Upper lobe of left lung (tissue), 6 donors: ENCODE results near the gene ZNF367. TPM values are rescaled to one million over a fixed set of nuclear protein-coding genes. Genes with fewer than 3 reads are reported as not detected.

ENCODE experiments used
- ATAC-seq, 2 donors: fragments of 200-7000 bp; cut with Tn5 transposase; one replicate each; pipeline ENCODE4 v1.9.1; 2022; ENCODE audit warnings: mild to moderate bottlenecking in 2 of 2, moderate library complexity in 2 of 2; ENCODE audit not compliant: low FRiP score in 2 of 2
- DNase-seq, 2 donors: peaks; one replicate each; pipeline ENCODE4 v3.0.0-alpha.2; 2019 to 2020
- H3K27ac ChIP-seq, 4 donors: fragments of 200-600 bp; sonication (generic); one replicate each; pipeline ENCODE4 v1.5.1; 2016 to 2019
- H3K27me3 ChIP-seq, 4 donors: fragments of 200-600 bp; sonication (generic); one replicate each; pipeline ENCODE4 v1.5.1; 2017 to 2019
- H3K36me3 ChIP-seq, 4 donors: fragments of 200-600 bp; sonication (generic); one replicate each; pipeline ENCODE4 v1.5.1; 2016 to 2019
- H3K4me1 ChIP-seq, 4 donors: fragments of 200-600 bp; sonication (generic); one replicate each; pipeline ENCODE4 v1.5.1; 2018 to 2019
- H3K4me3 ChIP-seq, 4 donors: fragments of 200-600 bp; sonication (generic); one replicate each; pipeline ENCODE4 v1.5.1; 2017 to 2019; ENCODE audit warnings: mild to moderate bottlenecking in 2 of 4, moderate library complexity in 1 of 4
- H3K9me3 ChIP-seq, 4 donors: fragments of 200-600 bp; sonication (generic); one replicate each; pipeline ENCODE4 v1.5.1; 2018 to 2019
- CTCF ChIP-seq, 6 experiments: fragments of 450-650 bp in 4 of 6; fragments of 200-600 bp in 2 of 6; sonication (generic) in 2 of 6; IDR thresholded peaks; one replicate each; pipeline ENCODE4 v1.5.1; 2016 to 2019; ENCODE audit warnings: antibody characterized with exemption in 6 of 6
- EP300 ChIP-seq, 4 donors: sonication (generic); formaldehyde crosslinking; IDR thresholded peaks; one replicate each; pipeline ENCODE4 v1.5.1; 2017; ENCODE audit warnings: antibody characterized with exemption in 4 of 4, control low read depth in 2 of 4
- POLR2A ChIP-seq, 4 donors: fragments of 450-650 bp; IDR thresholded peaks; one replicate each; pipeline ENCODE4 v1.5.1; 2016 to 2017; ENCODE audit warnings: antibody characterized with exemption in 4 of 4, mild to moderate bottlenecking in 2 of 4
- POLR2AphosphoS5 ChIP-seq, 2 donors: sonication (generic); formaldehyde crosslinking; IDR thresholded peaks; one replicate each; pipeline ENCODE4 v1.5.1; 2017; ENCODE audit warnings: antibody characterized with exemption in 2 of 2
- WGBS, 2 donors: methylation state at CpG; one replicate each; pipeline ENCODE4 v1.1.5; 2017 to 2018; 5-methylcytosine and 5-hydroxymethylcytosine counted together
- total RNA-seq, 6 donors: library from RNA; depleted of rRNA in 4 of 6; stranded (reverse); fragments of >200 nt in 4 of 6; gene quantifications; one replicate each; pipeline versions ENCODE4 v1.1.0 to v1.2.1, GENCODE V29; 2016 to 2021
- donor health status: DM: no; HTN: no; CAD: no; lungs with moderate emphysema.
- donor health status: DM: no; HTN: yes; CAD: no; lungs with severe emphysema.

Gene ZNF367
- total RNA-seq, 6 donors from 2014 or later, result 0.59 to 2.6 (median 1.4) TPM

- Histone ChIP-seq H3K27me3 (peaks cover 0 to 5% (median 0%) of the 10 kb centered on the region in 4 donors), H3K4me1 (peaks cover 2 to 26% (median 12%) of the 10 kb centered on the region in 4 donors), H3K9me3 (no peaks in the 10 kb centered on the region), H3K36me3 (no peaks in the 10 kb centered on the region), H3K4me3 (peak overlapping the region; percentile 5 to 87 (median 78)), H3K27ac (peak overlapping the region in 3 of 4 donors; percentile 30 to 84 (median 54))
- TF ChIP-seq CTCF (IDR thresholded peaks at IDR 0.05), result no peak
- WGBS, 2 donors, result 2% methylated on average over 4 to 7 of the region's 7 CpGs
- DNase-seq, result no peak
- ATAC-seq, result peak; percentile 31 to 36
These were observed 31.3 kb upstream of the ZNF367 start for GRCh38 chr9:96449523-96449844.

- H3K27ac ChIP-seq, result no peak overlapping the region
- DNase-seq, result no peak
- WGBS, 2 donors, result 89 to 92% methylated on average over 11 of the region's 11 CpGs
These were observed 30.5 kb upstream of the ZNF367 start for GRCh38 chr9:96448546-96449170.

GRCh38 chr9:96447406-96447805 is 29.2 kb upstream of the ZNF367 start:
- 83 to 87% methylated on average over 3 of the region's 3 CpGs for WGBS, 2 donors
- TF ChIP-seq POLR2A (IDR thresholded peaks at IDR 0.05) (no peak), POLR2AphosphoS5 (IDR thresholded peaks at IDR 0.05) (no peak), EP300 (IDR thresholded peaks at IDR 0.05) (no peak), CTCF (IDR thresholded peaks at IDR 0.05) (no peak)
- H3K36me3 ChIP-seq, result no peaks in the 10 kb centered on the region

More at GRCh38 chr9:96448546-96449170, 30.5 kb upstream of the ZNF367 start:
- ATAC-seq, result no peak
- TF ChIP-seq POLR2AphosphoS5 (IDR thresholded peaks at IDR 0.05) (no peak), CTCF (IDR thresholded peaks at IDR 0.05) (no peak), POLR2A (IDR thresholded peaks at IDR 0.05) (no peak), EP300 (IDR thresholded peaks at IDR 0.05) (no peak)
- Histone ChIP-seq H3K4me3 (no peak overlapping the region), H3K27me3 (peaks cover 0 to 5% (median 0%) of the 10 kb centered on the region in 4 donors), H3K36me3 (no peaks in the 10 kb centered on the region), H3K9me3 (no peaks in the 10 kb centered on the region), H3K4me1 (peaks cover 2 to 25% (median 12%) of the 10 kb centered on the region in 4 donors)

GRCh38 chr9:96442491-96442890 is 24.3 kb upstream of the ZNF367 start:
- ATAC-seq (no peak), DNase-seq (no peak)
- no peak overlapping the region for H3K27ac ChIP-seq
- 63 to 83% methylated on average over 3 of the region's 3 CpGs for WGBS, 2 donors
- no peaks in the 10 kb centered on the region for H3K4me1 ChIP-seq
- no peak overlapping the region for H3K4me3 ChIP-seq
- H3K27me3 ChIP-seq, result no peaks in the 10 kb centered on the region
- TF ChIP-seq EP300 (IDR thresholded peaks at IDR 0.05), result no peak
- no peaks in the 10 kb centered on the region for H3K9me3 ChIP-seq
- H3K36me3 ChIP-seq, result no peaks in the 10 kb centered on the region

More at GRCh38 chr9:96447406-96447805, 29.2 kb upstream of the ZNF367 start:
- Histone ChIP-seq H3K27ac (no peak overlapping the region), H3K27me3 (peaks cover 0 to 5% (median 0%) of the 10 kb centered on the region in 4 donors), H3K4me1 (peaks cover 2 to 21% (median 12%) of the 10 kb centered on the region in 4 donors), H3K9me3 (no peaks in the 10 kb centered on the region), H3K4me3 (no peak overlapping the region)
- DNase-seq (no peak), ATAC-seq (no peak)

GRCh38 chr9:96441798-96442445 is 23.8 kb upstream of the ZNF367 start:
- Histone ChIP-seq H3K9me3 (no peaks in the 10 kb centered on the region), H3K4me3 (no peak overlapping the region), H3K4me1 (no peaks in the 10 kb centered on the region), H3K27me3 (no peaks in the 10 kb centered on the region), H3K36me3 (no peaks in the 10 kb centered on the region), H3K27ac (no peak overlapping the region)
- DNase-seq (no peak), ATAC-seq (peak; percentile 23 to 28)
- WGBS, 2 donors, result 82 to 87% methylated on average over 5 of the region's 5 CpGs
- no peak for TF ChIP-seq POLR2A (IDR thresholded peaks at IDR 0.05)
- TF ChIP-seq POLR2AphosphoS5 (IDR thresholded peaks at IDR 0.05), result no peak
- TF ChIP-seq CTCF (IDR thresholded peaks at IDR 0.05), result peak in 5 of 6 experiments; percentile 20 to 63 (median 56)
